Neural cell (in vitro differentiated cells): Measurements from ENCODE around the gene PLEKHG3. TPM values are rescaled to one million over a fixed set of nuclear protein-coding genes. Genes with fewer than 3 reads are reported as not detected.
"Not testable (repeated sequence)": the region's sequence is repeated elsewhere in the genome, so short reads cannot be mapped to it uniquely, and the experiment has no call there.

Source experiments
- H2AFZ ChIP-seq: fragments of 200-600, 300-800 bp; sonication (generic), shearing (Covaris generic); 2 replicates; pipeline ENCODE4 v1.6.0; 2014; ENCODE audit warnings: low read depth, mild to moderate bottlenecking, antibody characterized with exemption, low read length, moderate library complexity
- H3F3A ChIP-seq: fragments of 200-600 bp; shearing (Covaris generic); 2 replicates; pipeline ENCODE4 v1.6.1; 2016; ENCODE audit warnings: mild to moderate bottlenecking, moderate library complexity, mixed read lengths, antibody characterized with exemption, low read length; ENCODE audit not compliant: insufficient read depth, poor library complexity, severe bottlenecking
- H3K27ac ChIP-seq: fragments of 200-600, 300-800 bp; sonication (generic), shearing (Covaris generic); 2 replicates; pipeline ENCODE4 v1.5.1; 2014; ENCODE audit warnings: mild to moderate bottlenecking, low read length, moderate library complexity
- H3K27me3 ChIP-seq: fragments of 300-800, 200-600 bp; sonication (generic), shearing (Covaris generic); 2 replicates; pipeline ENCODE4 v1.6.0; 2014; ENCODE audit warnings: mild to moderate bottlenecking, low read depth, low read length, moderate library complexity; ENCODE audit not compliant: insufficient read depth
- H3K36me3 ChIP-seq: fragments of 300-800, 200-600 bp; sonication (generic), shearing (Covaris generic); 2 replicates; pipeline ENCODE4 v1.5.1; 2014; ENCODE audit warnings: mild to moderate bottlenecking, antibody characterized with exemption, low read length, moderate library complexity; ENCODE audit not compliant: insufficient read depth
- H3K4me2 ChIP-seq: fragments of 300-800, 200-600 bp; sonication (generic), shearing (Covaris generic); 2 replicates; pipeline ENCODE4 v1.6.0; 2014; ENCODE audit warnings: mild to moderate bottlenecking, low read length
- H3K4me3 ChIP-seq: fragments of 300-800, 200-600 bp; sonication (generic), shearing (Covaris generic); 2 replicates; pipeline ENCODE4 v1.5.1; 2014; ENCODE audit warnings: mild to moderate bottlenecking, low read length, moderate library complexity
- H3K79me2 ChIP-seq: fragments of 200-600 bp; shearing (Covaris generic); replicated peaks from 2 replicates; pipeline ENCODE4 v1.6.0; 2014; ENCODE audit warnings: mild to moderate bottlenecking, low read length, moderate library complexity; ENCODE audit not compliant: insufficient read depth
- H3K9ac ChIP-seq: fragments of 300-800, 200-600 bp; sonication (generic), shearing (Covaris generic); 2 replicates; pipeline ENCODE4 v1.6.1; 2016; ENCODE audit warnings: mild to moderate bottlenecking, low read length, mixed read lengths
- H3K9me2 ChIP-seq: fragments of 200-600 bp; shearing (Covaris generic); 2 replicates; pipeline ENCODE4 v1.6.1; 2016; ENCODE audit warnings: mild to moderate bottlenecking, low read length, mixed read lengths; ENCODE audit not compliant: insufficient read depth
- H3K9me3 ChIP-seq: fragments of 200-600, 300-800 bp; sonication (generic), shearing (Covaris generic); 2 replicates; pipeline ENCODE4 v1.6.1; 2016; ENCODE audit warnings: mild to moderate bottlenecking, mixed run types, low read length, moderate library complexity, mixed read lengths
- H4K20me1 ChIP-seq: fragments of 200-600 bp; shearing (Covaris generic); 2 replicates; pipeline ENCODE4 v1.6.1; 2016; ENCODE audit warnings: mild to moderate bottlenecking, mixed run types; ENCODE audit not compliant: insufficient read depth
- EP300 ChIP-seq: fragments of 450-650 bp; conservative IDR thresholded peaks from 2 replicates; pipeline ENCODE4 v1.6.1; 2014; ENCODE audit warnings: antibody characterized with exemption, mild to moderate bottlenecking, moderate library complexity; ENCODE audit not compliant: poor library complexity, severe bottlenecking
- EZH2 ChIP-seq: fragments of 200-600, 300-800 bp; shearing (Covaris generic), sonication (generic); IDR thresholded peaks from 2 replicates; pipeline ENCODE4 v1.6.1; 2014; ENCODE audit warnings: antibody characterized with exemption, low read length, borderline replicate concordance, mild to moderate bottlenecking; ENCODE audit not compliant: insufficient read depth, poor library complexity, severe bottlenecking
- MXI1 ChIP-seq: fragments of 450-650 bp; conservative IDR thresholded peaks from 2 replicates; pipeline ENCODE4 v1.6.1; 2014; ENCODE audit warnings: antibody characterized with exemption, mild to moderate bottlenecking; ENCODE audit not compliant: poor library complexity, severe bottlenecking
- POLR2AphosphoS5 ChIP-seq: IDR thresholded peaks from 2 replicates; pipeline ENCODE4 v1.6.1; 2012
- RAD21 ChIP-seq: fragments of 450-650 bp; conservative IDR thresholded peaks from 2 replicates; pipeline ENCODE4 v1.6.1; 2014; ENCODE audit warnings: antibody characterized with exemption, mild to moderate bottlenecking, moderate library complexity
- SMC3 ChIP-seq: fragments of 450-650 bp; conservative IDR thresholded peaks from 2 replicates; pipeline ENCODE4 v1.6.1; 2014; ENCODE audit warnings: antibody characterized with exemption, mild to moderate bottlenecking, moderate library complexity; ENCODE audit not compliant: poor library complexity
- TAF1 ChIP-seq: IDR thresholded peaks from 2 replicates; pipeline ENCODE4 v1.6.1; 2012; ENCODE audit warnings: low read depth
- polyA plus RNA-seq: library from polyadenylated mRNA; depleted of rRNA; stranded (reverse); fragments of >200 nt; gene quantifications from 2 replicates; pipeline ENCODE4 v1.2.3, GENCODE V29; 2014
- TF ChIP-seq, protein P1 (sequence below): IDR thresholded peaks from 2 replicates; pipeline ENCODE4 v1.6.1; 2012; ENCODE audit warnings: borderline replicate concordance
- TF ChIP-seq, protein P2 (sequence below): fragments of 450-650 bp; IDR thresholded peaks from 2 replicates; pipeline ENCODE4 v1.5.1; 2014; ENCODE audit warnings: antibody characterized with exemption, mild to moderate bottlenecking, moderate library complexity; ENCODE audit not compliant: poor library complexity, severe bottlenecking

The PLEKHG3 gene
- polyA plus RNA-seq, 1 donor from 2014 or later: 15.8 TPM

DNA sequence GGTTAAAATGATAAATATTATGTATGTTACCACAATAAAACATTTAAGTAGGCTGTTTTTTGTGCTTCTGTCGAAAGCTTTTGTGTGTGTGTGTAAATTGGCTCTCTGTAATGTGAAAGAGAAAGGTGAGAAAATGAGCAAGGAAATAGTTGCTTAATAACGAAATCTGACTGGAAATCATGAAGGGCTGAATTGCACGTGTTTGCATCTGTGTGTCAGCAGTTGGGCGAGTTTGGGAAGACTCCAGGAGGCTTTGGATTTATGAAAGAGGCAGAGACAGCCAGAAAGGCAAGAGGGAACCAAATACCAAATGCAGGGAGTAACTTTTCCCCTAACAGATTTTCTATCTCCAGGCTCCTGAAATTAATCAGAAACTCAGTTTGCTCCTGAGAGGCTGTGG lies 47.2 kb upstream of the PLEKHG3 start:
- TF ChIP-seq, protein P1, sequence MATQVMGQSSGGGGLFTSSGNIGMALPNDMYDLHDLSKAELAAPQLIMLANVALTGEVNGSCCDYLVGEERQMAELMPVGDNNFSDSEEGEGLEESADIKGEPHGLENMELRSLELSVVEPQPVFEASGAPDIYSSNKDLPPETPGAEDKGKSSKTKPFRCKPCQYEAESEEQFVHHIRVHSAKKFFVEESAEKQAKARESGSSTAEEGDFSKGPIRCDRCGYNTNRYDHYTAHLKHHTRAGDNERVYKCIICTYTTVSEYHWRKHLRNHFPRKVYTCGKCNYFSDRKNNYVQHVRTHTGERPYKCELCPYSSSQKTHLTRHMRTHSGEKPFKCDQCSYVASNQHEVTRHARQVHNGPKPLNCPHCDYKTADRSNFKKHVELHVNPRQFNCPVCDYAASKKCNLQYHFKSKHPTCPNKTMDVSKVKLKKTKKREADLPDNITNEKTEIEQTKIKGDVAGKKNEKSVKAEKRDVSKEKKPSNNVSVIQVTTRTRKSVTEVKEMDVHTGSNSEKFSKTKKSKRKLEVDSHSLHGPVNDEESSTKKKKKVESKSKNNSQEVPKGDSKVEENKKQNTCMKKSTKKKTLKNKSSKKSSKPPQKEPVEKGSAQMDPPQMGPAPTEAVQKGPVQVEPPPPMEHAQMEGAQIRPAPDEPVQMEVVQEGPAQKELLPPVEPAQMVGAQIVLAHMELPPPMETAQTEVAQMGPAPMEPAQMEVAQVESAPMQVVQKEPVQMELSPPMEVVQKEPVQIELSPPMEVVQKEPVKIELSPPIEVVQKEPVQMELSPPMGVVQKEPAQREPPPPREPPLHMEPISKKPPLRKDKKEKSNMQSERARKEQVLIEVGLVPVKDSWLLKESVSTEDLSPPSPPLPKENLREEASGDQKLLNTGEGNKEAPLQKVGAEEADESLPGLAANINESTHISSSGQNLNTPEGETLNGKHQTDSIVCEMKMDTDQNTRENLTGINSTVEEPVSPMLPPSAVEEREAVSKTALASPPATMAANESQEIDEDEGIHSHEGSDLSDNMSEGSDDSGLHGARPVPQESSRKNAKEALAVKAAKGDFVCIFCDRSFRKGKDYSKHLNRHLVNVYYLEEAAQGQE: no peak
- TF ChIP-seq MXI1: no peak
- no peak for TF ChIP-seq EP300
- TF ChIP-seq RAD21: no peak
- TF ChIP-seq, protein P2, sequence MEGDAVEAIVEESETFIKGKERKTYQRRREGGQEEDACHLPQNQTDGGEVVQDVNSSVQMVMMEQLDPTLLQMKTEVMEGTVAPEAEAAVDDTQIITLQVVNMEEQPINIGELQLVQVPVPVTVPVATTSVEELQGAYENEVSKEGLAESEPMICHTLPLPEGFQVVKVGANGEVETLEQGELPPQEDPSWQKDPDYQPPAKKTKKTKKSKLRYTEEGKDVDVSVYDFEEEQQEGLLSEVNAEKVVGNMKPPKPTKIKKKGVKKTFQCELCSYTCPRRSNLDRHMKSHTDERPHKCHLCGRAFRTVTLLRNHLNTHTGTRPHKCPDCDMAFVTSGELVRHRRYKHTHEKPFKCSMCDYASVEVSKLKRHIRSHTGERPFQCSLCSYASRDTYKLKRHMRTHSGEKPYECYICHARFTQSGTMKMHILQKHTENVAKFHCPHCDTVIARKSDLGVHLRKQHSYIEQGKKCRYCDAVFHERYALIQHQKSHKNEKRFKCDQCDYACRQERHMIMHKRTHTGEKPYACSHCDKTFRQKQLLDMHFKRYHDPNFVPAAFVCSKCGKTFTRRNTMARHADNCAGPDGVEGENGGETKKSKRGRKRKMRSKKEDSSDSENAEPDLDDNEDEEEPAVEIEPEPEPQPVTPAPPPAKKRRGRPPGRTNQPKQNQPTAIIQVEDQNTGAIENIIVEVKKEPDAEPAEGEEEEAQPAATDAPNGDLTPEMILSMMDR: no peak
- TF ChIP-seq TAF1: no peak
- no peak for TF ChIP-seq EZH2
- TF ChIP-seq POLR2AphosphoS5: no peak
- TF ChIP-seq SMC3: no peak
- H3K79me2 ChIP-seq: no peaks in the 10 kb centered on the region
- no peak overlapping the region for H3K4me2 ChIP-seq
- H2AFZ ChIP-seq: no peak overlapping the region
- no peaks in the 10 kb centered on the region for H3K36me3 ChIP-seq
- no peaks in the 10 kb centered on the region for H3K27me3 ChIP-seq
- no peak overlapping the region for H3K4me3 ChIP-seq
- no peaks in the 10 kb centered on the region for H3F3A ChIP-seq
- no peak overlapping the region for H3K27ac ChIP-seq
- no peaks in the 10 kb centered on the region for H3K9me2 ChIP-seq
- no peak overlapping the region for H3K9ac ChIP-seq
- no peaks in the 10 kb centered on the region for H3K9me3 ChIP-seq
- no peaks in the 10 kb centered on the region for H4K20me1 ChIP-seq

DNA sequence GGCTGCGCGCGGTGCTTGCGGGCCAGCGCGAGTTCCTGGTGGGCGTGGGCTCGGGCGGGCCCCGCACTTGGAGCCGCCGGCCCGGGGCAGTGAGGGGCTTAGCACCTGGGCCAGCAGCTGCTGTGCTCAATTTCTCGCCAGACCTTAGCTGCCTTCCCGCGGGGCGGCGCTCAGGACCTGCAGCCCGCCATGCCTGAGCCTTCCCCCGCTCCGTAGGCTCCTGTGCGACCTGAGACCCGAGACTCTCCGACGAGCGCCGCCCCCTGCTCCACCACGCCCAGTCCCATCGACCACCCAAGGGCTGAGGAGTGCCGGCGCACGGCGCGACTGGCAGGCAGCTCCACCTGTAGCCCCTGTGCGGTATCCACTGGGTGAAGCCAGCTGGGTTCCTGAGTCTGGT lies 46.0 kb upstream of the PLEKHG3 start:
- Histone ChIP-seq H3K27ac (no peak overlapping the region), H3K9me3 (no peaks in the 10 kb centered on the region), H3K4me2 (no peak overlapping the region), H3K36me3 (no peaks in the 10 kb centered on the region), H3K79me2 (no peaks in the 10 kb centered on the region), H3K4me3 (no peak overlapping the region), H4K20me1 (no peaks in the 10 kb centered on the region), H3K9me2 (no peaks in the 10 kb centered on the region), H2AFZ (no peak overlapping the region), H3F3A (no peaks in the 10 kb centered on the region), H3K27me3 (no peaks in the 10 kb centered on the region), H3K9ac (no peak overlapping the region)
- TF ChIP-seq TAF1 (no peak), EP300 (no peak), RAD21 (no peak), POLR2AphosphoS5 (no peak), EZH2 (no peak), MXI1 (no peak), SMC3 (no peak)
- TF ChIP-seq, protein P1: no peak
- TF ChIP-seq, protein P2: no peak

DNA sequence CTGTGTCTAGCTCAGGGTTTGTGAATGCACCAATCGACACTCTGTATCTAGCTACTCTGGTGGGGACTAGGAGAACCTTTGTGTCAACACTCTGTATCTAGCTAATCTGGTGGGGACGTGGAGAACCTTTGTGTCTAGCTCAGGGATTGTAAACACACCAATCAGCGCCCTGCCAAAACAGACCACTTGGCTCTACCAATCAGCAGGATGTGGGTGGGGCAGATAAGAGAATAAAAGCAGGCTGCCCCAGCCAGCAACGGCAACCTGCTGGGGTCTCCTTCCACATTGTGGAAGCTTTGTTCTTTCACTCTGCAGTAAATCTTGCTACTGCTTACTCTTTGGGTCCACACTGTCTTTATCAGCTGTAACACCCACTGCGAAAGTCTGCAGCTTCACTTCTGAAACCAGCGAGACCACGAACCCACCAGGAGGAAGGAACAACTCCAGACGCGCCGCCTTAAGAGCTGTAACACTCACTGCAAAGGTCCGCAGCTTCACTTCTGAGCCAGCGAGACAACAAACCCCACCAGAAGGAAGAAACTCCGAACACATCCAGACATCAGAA lies 45.4 kb upstream of the PLEKHG3 start:
- H3F3A ChIP-seq, H3K27ac ChIP-seq, H3K9me2 ChIP-seq, H4K20me1 ChIP-seq, H3K9me3 ChIP-seq, H3K4me3 ChIP-seq, H3K27me3 ChIP-seq, H3K9ac ChIP-seq, H3K79me2 ChIP-seq, H3K36me3 ChIP-seq, H3K4me2 ChIP-seq, H2AFZ ChIP-seq: not testable (repeated sequence)
